HepG2 (cell line): Measurements from ENCODE around the gene DRC3. TPM values are rescaled to one million over a fixed set of nuclear protein-coding genes. Genes with fewer than 3 reads are reported as not detected.

ENCODE experiments used
- ATAC-seq: fragments of 200-7000 bp; cut with Tn5 transposase; 3 replicates; pipeline ENCODE4 v1.9.1; 2020; ENCODE audit warnings: mild to moderate bottlenecking, moderate library complexity
- BruUV-seq: library from RNA; stranded (reverse); fragments of 400-500 nt; replicated peaks from 2 replicates; lab custom pipeline; 2021; lab: Mats Ljungman, UMichigan
- CTCF ChIA-PET: fragments of 300-600 bp; formaldehyde crosslinking; extraction: SDS; loops from one replicate; lab custom pipeline; 2021; ENCODE audit warnings: low total read pairs, inconsistent platforms, low intra/inter-chr PET ratio; lab: Yijun Ruan, JAX
- POLR2A ChIA-PET: fragments of 350-600 bp; sonication (Branson Sonifier 250); formaldehyde crosslinking; loops from one replicate; lab custom pipeline; 2020; ENCODE audit warnings: antibody characterized with exemption, inconsistent platforms; lab: Yijun Ruan, JAX
- DNase-seq: peaks from one replicate; pipeline ENCODE4 v3.0.0-alpha.2; 2015; ENCODE audit warnings: low spot score
- FAIRE-seq: peaks from 3 replicates; lab custom pipeline; 2011; peaks lifted over from hg19 to GRCh38; lab: Jason Lieb, UNC
- H2AFZ ChIP-seq: one replicate; pipeline ENCODE4 v1.6.1; 2011; ENCODE audit warnings: low read length, inconsistent platforms
- H3K27ac ChIP-seq: fragments of 300-600 bp; 3 replicates; pipeline ENCODE4 v1.8.0; 2011; ENCODE audit warnings: mixed run types, mild to moderate bottlenecking, mixed read lengths, low read length, inconsistent platforms; ENCODE audit not compliant: insufficient read depth; ENCODE audit errors: extremely low read length
- H3K27me3 ChIP-seq, 2 experiments: fragments of 200-600 bp in 1 of 2; 2 replicates in 1 of 2; 3 replicates in 1 of 2; pipeline versions ENCODE4 v1.6.0 to v1.8.0; 2011; ENCODE audit warnings: low read length in 2 of 2, mild to moderate bottlenecking in 2 of 2, moderate library complexity in 2 of 2, inconsistent platforms in 1 of 2; ENCODE audit not compliant: insufficient read depth in 2 of 2, control insufficient read depth in 1 of 2
- H3K36me3 ChIP-seq, 2 experiments: fragments of 200-600 bp in 1 of 2; replicated peaks in 1 of 2; 2 replicates in 1 of 2; 3 replicates in 1 of 2; pipeline versions ENCODE4 v1.5.1 to v1.8.0; 2011; ENCODE audit warnings: low read length in 2 of 2, inconsistent platforms in 1 of 2; ENCODE audit not compliant: insufficient read depth in 2 of 2, control insufficient read depth in 1 of 2
- H3K4me1 ChIP-seq: 2 replicates; pipeline ENCODE4 v1.5.1; 2012; ENCODE audit warnings: low read length, inconsistent platforms; ENCODE audit not compliant: insufficient read depth
- H3K4me2 ChIP-seq: 2 replicates; pipeline ENCODE4 v1.6.0; 2011; ENCODE audit warnings: low read depth, low read length, inconsistent platforms
- H3K4me3 ChIP-seq, 3 experiments: fragments of 200-600 bp in 1 of 3; sonication (generic), shearing (Covaris generic) in 1 of 3; replicated peaks in 1 of 3; 2 replicates each; pipeline ENCODE4 v1.5.1; 2011 to 2016; ENCODE audit warnings: low read length in 3 of 3, inconsistent platforms in 2 of 3, low read depth in 2 of 3, mild to moderate bottlenecking in 2 of 3, control low read depth in 1 of 3, mixed read lengths in 1 of 3; ENCODE audit not compliant: insufficient read depth in 1 of 3
- H3K79me2 ChIP-seq: one replicate; pipeline ENCODE4 v1.6.1; 2011; ENCODE audit warnings: low read length, inconsistent platforms; ENCODE audit not compliant: insufficient read depth
- H3K9ac ChIP-seq: 2 replicates; pipeline ENCODE4 v1.6.0; 2011; ENCODE audit warnings: mild to moderate bottlenecking, low read depth, low read length, inconsistent platforms; ENCODE audit not compliant: insufficient read depth
- H3K9me3 ChIP-seq: 2 replicates; pipeline ENCODE4 v1.5.1; 2012; ENCODE audit warnings: mild to moderate bottlenecking, low read length
- H4K20me1 ChIP-seq: 2 replicates; pipeline ENCODE4 v1.6.0; 2011; ENCODE audit warnings: inconsistent platforms, mild to moderate bottlenecking, low read length, moderate library complexity; ENCODE audit not compliant: insufficient read depth
- ARNTL ChIP-seq: sonication (generic); formaldehyde crosslinking; IDR thresholded peaks from 2 replicates; pipeline ENCODE4 v1.4.0; 2020; ENCODE audit warnings: mild to moderate bottlenecking, missing genetic modification reagents
- BCL6 ChIP-seq: IDR thresholded peaks from 2 replicates; pipeline ENCODE4 v1.6.1; 2016; ENCODE audit warnings: missing genetic modification reagents, missing compliant biosample characterization
- CCDC6 ChIP-seq: sonication (generic); formaldehyde crosslinking; IDR thresholded peaks from 2 replicates; pipeline ENCODE4 v1.8.1; 2022; ENCODE audit warnings: mild to moderate bottlenecking, missing genetic modification reagents, moderate library complexity
- MAFG ChIP-seq: sonication (generic); formaldehyde crosslinking; IDR thresholded peaks from 2 replicates; pipeline ENCODE4 v1.5.1; 2020; ENCODE audit warnings: mild to moderate bottlenecking, missing genetic modification reagents
- NFAT5 ChIP-seq: sonication (generic); formaldehyde crosslinking; IDR thresholded peaks from 2 replicates; pipeline ENCODE4 v1.4.0; 2020; ENCODE audit warnings: missing genetic modification reagents
- NRL ChIP-seq: sonication (generic); formaldehyde crosslinking; IDR thresholded peaks from 2 replicates; pipeline ENCODE4 v1.5.0; 2020; ENCODE audit warnings: missing genetic modification reagents, mild to moderate bottlenecking, moderate library complexity, borderline replicate concordance
- POGK ChIP-seq: sonication (generic); formaldehyde crosslinking; conservative IDR thresholded peaks from 2 replicates; pipeline ENCODE4 v1.8.0; 2022; ENCODE audit warnings: mild to moderate bottlenecking, moderate library complexity, missing genetic modification reagents
- PREB ChIP-seq: sonication (generic); formaldehyde crosslinking; IDR thresholded peaks from 2 replicates; pipeline ENCODE4 v1.4.0; 2020; ENCODE audit warnings: missing genetic modification reagents
- TCF7L2 ChIP-seq: IDR thresholded peaks from 2 replicates; pipeline ENCODE4 v1.6.1; 2011; ENCODE audit warnings: mild to moderate bottlenecking, low read depth, low read length, moderate library complexity
- ZBTB8A ChIP-seq: sonication (generic); formaldehyde crosslinking; IDR thresholded peaks from 2 replicates; pipeline ENCODE4 v1.4.0; 2020; ENCODE audit warnings: mild to moderate bottlenecking, low read depth, missing genetic modification reagents, borderline replicate concordance
- ZC3H4 ChIP-seq: sonication (generic); formaldehyde crosslinking; IDR thresholded peaks from 2 replicates; pipeline ENCODE4 v1.4.0; 2020; ENCODE audit warnings: missing genetic modification reagents, borderline replicate concordance
- ZFP82 ChIP-seq: sonication (generic); formaldehyde crosslinking; IDR thresholded peaks from 2 replicates; pipeline ENCODE4 v1.5.1; 2020; ENCODE audit warnings: mild to moderate bottlenecking, missing genetic modification reagents, borderline replicate concordance
- ZNF33B ChIP-seq: sonication (generic); formaldehyde crosslinking; IDR thresholded peaks from 2 replicates; pipeline ENCODE4 v1.5.1; 2020; ENCODE audit warnings: mild to moderate bottlenecking, missing genetic modification reagents
- ZNF446 ChIP-seq: sonication (generic); formaldehyde crosslinking; IDR thresholded peaks from 2 replicates; pipeline ENCODE4 v1.5.0; 2020; ENCODE audit warnings: mild to moderate bottlenecking, missing genetic modification reagents
- ZNF562 ChIP-seq: sonication (generic); formaldehyde crosslinking; IDR thresholded peaks from 2 replicates; pipeline ENCODE4 v1.8.0; 2022; ENCODE audit warnings: missing genetic modification reagents, borderline replicate concordance
- ZSCAN22 ChIP-seq: sonication (generic); formaldehyde crosslinking; IDR thresholded peaks from 2 replicates; pipeline ENCODE4 v1.4.0; 2020; ENCODE audit warnings: mild to moderate bottlenecking, missing genetic modification reagents
- WGBS: methylation state at CpG from one replicate; pipeline ENCODE4 v1.1.6; 2017; ENCODE audit warnings: low lambda C conversion rate; 5-methylcytosine and 5-hydroxymethylcytosine counted together
- in situ Hi-C: cut with HindIII; loops from 2 replicates; pipeline ENCODE4 v1.10.0; 2017; ENCODE audit warnings: low pct_unique_long_range_greater_than_20kb; ENCODE audit not compliant: extremely low pct_ligation_motif_present
- intact Hi-C: fragments of 100-400 bp; cut with micrococcal nuclease; formaldehyde crosslinking; loops from one replicate; pipeline ENCODE4 v1.10.0; 2022; ENCODE audit not compliant: unreplicated experiment
- polyA plus RNA-seq, 8 experiments: library from polyadenylated mRNA; depleted of rRNA in 3 of 8; stranded (reverse) in 7 of 8; unstranded in 1 of 8; fragments of >200 nt; fragmentation: Illumina TruSeq in 4 of 8; extraction: Trizol in 4 of 8; gene quantifications; 2 replicates each; pipeline versions ENCODE4 v1.2.1 to v1.2.3, GENCODE V29; 2011 to 2016; ENCODE audit warnings: low read depth in 4 of 8, missing spikeins in 1 of 8, mixed read lengths in 1 of 8; ENCODE audit not compliant: insufficient read depth in 1 of 8
- total RNA-seq, 5 experiments: library from RNA; depleted of rRNA; stranded (reverse); fragments of >200 nt; fragmentation: Illumina TruSeq; extraction: Trizol; gene quantifications; 2 replicates each; pipeline ENCODE4 v1.2.3, GENCODE V29; 2016; ENCODE audit warnings: low read depth in 1 of 5

The DRC3 gene
- total and polyA plus RNA-seq, 2 of the 13 experiments (the other 11 are each of a cell fraction or from before 2014, with no cell fraction given): 0.53 to 0.87 TPM

GRCh38 chr17:18039535-18040260 is 67.0 kb downstream of the DRC3 start:
- ChIA-PET POLR2A (no interaction called here), CTCF (no interaction called here)
- H2AFZ ChIP-seq: no peak overlapping the region
- TF ChIP-seq BCL6 (CRISPR knock-in tag) (0 out of 2 replicates have a peak, but pooled peaks have one; percentile 4), TCF7L2 (no peak), ARNTL (no peak; the same call in 1 of the 2 replicates), ZNF562 (no peak), ZNF446 (CRISPR knock-in tag) (peak; percentile 78; the same call in 1 of the 2 replicates), CCDC6 (CRISPR knock-in tag) (0 out of 2 replicates have a peak, but pooled peaks have one; percentile 3), ZC3H4 (CRISPR knock-in tag) (no peak), NFAT5 (CRISPR knock-in tag) (no peak), ZSCAN22 (CRISPR knock-in tag) (0 out of 2 replicates have a peak, but pooled peaks have one; percentile 6), ZBTB8A (CRISPR knock-in tag) (no peak), ZNF33B (0 out of 2 replicates have a peak, but pooled peaks have one; percentile 70), POGK (CRISPR knock-in tag) (peak; percentile 76), ZFP82 (CRISPR knock-in tag) (peak; percentile 77; the same call in 1 of the 2 replicates), NRL (CRISPR knock-in tag) (no peak), MAFG (CRISPR knock-in tag) (no peak), PREB (CRISPR knock-in tag) (no peak)

More at GRCh38 chr17:18039535-18040260, 67.0 kb downstream of the DRC3 start:
- H3K9ac ChIP-seq: peak overlapping the region; percentile 81
- BruUV-seq: no TSS peak
- in situ Hi-C loops (loop anchor here (10.0 kb wide), 1 partner anchor 145 kb away; no protein-coding TSS in a partner anchor), intact Hi-C loops (no loop called here)
- H3K79me2 ChIP-seq: peaks cover 21% of the 10 kb centered on the region
- H3K27me3 ChIP-seq: no peaks in the 10 kb centered on the region; a peak in 1 of 5 replicates
- peak overlapping the region; percentile 55 for H3K27ac ChIP-seq
- peak overlapping the region; percentile 81 for H3K4me2 ChIP-seq
- WGBS: no CpG with 5 or more reads among the region's 81 CpGs
- peaks cover 60% of the 10 kb centered on the region for H3K4me1 ChIP-seq
- DNase-seq: no peak
- no peaks in the 10 kb centered on the region; the same call in 1 of the 2 replicates for H4K20me1 ChIP-seq
- ATAC-seq: peak; percentile 60
- no peak for FAIRE-seq
- H3K36me3 ChIP-seq: 0 out of 5 replicates have a peak, but pooled peaks cover 0 to 1% of the 10 kb centered on the region in 2 experiments
- no peaks in the 10 kb centered on the region for H3K9me3 ChIP-seq
- H3K4me3 ChIP-seq: peak overlapping the region; percentile 73 to 89 (median 89)
